Mucosa of descending colon (tissue), 3 donors: ENCODE data around the gene TRIM14. TPM values are rescaled to one million over a fixed set of nuclear protein-coding genes. Genes with fewer than 3 reads are reported as not detected.
A peak's percentile ranks its signal among the peaks of the same experiment; 100 is the strongest.

Source experiments
- ATAC-seq: fragments of 200-7000 bp; cut with Tn5 transposase; one replicate; pipeline ENCODE4 v1.9.1; 2020; ENCODE audit warnings: mild to moderate bottlenecking, moderate library complexity
- DNase-seq, 3 donors: peaks; one replicate each; pipeline ENCODE4 v3.0.0-alpha.2; 2020
- H3K36me3 ChIP-seq: fragments of 200-600 bp; one replicate; pipeline ENCODE4 v1.8.0; 2021; ENCODE audit warnings: low read depth, mild to moderate bottlenecking
- H3K4me1 ChIP-seq: fragments of 200-600 bp; one replicate; pipeline ENCODE4 v1.8.0; 2021; ENCODE audit warnings: low read depth, mild to moderate bottlenecking
- H3K4me3 ChIP-seq: fragments of 200-600 bp; one replicate; pipeline ENCODE4 v1.8.0; 2021; ENCODE audit warnings: mild to moderate bottlenecking
- H3K9me3 ChIP-seq: fragments of 200-600 bp; one replicate; pipeline ENCODE4 v1.8.0; 2021; ENCODE audit warnings: mild to moderate bottlenecking
- CTCF ChIP-seq: fragments of 200-600 bp; IDR thresholded peaks from one replicate; pipeline ENCODE4 v1.8.0; 2022; ENCODE audit warnings: antibody characterized with exemption, mild to moderate bottlenecking
- intact Hi-C, 2 donors: fragments of 100-400 bp; cut with DNase I in 1 of 2; cut with micrococcal nuclease in 1 of 2; formaldehyde crosslinking; loops; one replicate each; pipeline versions ENCODE4 v1.11.0 to v1.11.1; 2022; cut with DNase I, micrococcal nuclease
- total RNA-seq, 3 donors: library from RNA; stranded (reverse); fragmentation: NEBNext Ultra II Directional in 2 of 3; extraction: Animal tissue kit (Norgen Biotek cat#: 25700) in 2 of 3; gene quantifications; one replicate each; pipeline versions ENCODE4 v1.2.1 to v1.2.4, GENCODE V29; 2021 to 2023
- donor health status: DM: no; HTN: no; CAD: no; lungs with moderate emphysema.
- donor health status: DM: no; HTN: no; CAD: no.
- donor health status: DM: no; HTN: yes; CAD: no.

TRIM14 gene
- total RNA-seq, 3 donors from 2014 or later, result 44.9 to 67.2 (median 55.6) TPM

- H3K9me3 ChIP-seq, result no peaks in the 10 kb centered on the region
- DNase-seq (peak; percentile 85 to 92 (median 89)), ATAC-seq (peak; percentile 76)
- H3K4me3 ChIP-seq, result no peak overlapping the region
- intact Hi-C loops, result no loop called here
- no peak for TF ChIP-seq CTCF
- no peaks in the 10 kb centered on the region for H3K36me3 ChIP-seq
- peaks cover 35% of the 10 kb centered on the region for H3K4me1 ChIP-seq
These were observed 27.3 kb upstream of the TRIM14 start for GRCh38 chr9:98146101-98146991.

GRCh38 chr9:98144631-98145030, 25.6 kb upstream of the TRIM14 start:
- Histone ChIP-seq H3K4me3 (no peak overlapping the region), H3K4me1 (peaks cover 35% of the 10 kb centered on the region), H3K36me3 (no peaks in the 10 kb centered on the region), H3K9me3 (no peaks in the 10 kb centered on the region)
- ATAC-seq (no peak), DNase-seq (peak in 1 of 3 donors; percentile 44)
- TF ChIP-seq CTCF, result no peak
- intact Hi-C loops, result no loop called here

- TF ChIP-seq CTCF, result no peak
- peak; percentile 35 for ATAC-seq
- Histone ChIP-seq H3K36me3 (no peaks in the 10 kb centered on the region), H3K4me1 (peaks cover 35% of the 10 kb centered on the region), H3K4me3 (no peak overlapping the region), H3K9me3 (no peaks in the 10 kb centered on the region)
- peak in 2 of 3 donors; percentile 71 to 84 for DNase-seq
- intact Hi-C loops, result no loop called here
These were observed 25.1 kb upstream of the TRIM14 start for GRCh38 chr9:98144076-98144475.

- ATAC-seq (no peak), DNase-seq (peak in 1 of 3 donors; percentile 55)
- intact Hi-C loops, result no loop called here
These were observed 24.0 kb upstream of the TRIM14 start for GRCh38 chr9:98142925-98143481.

More at GRCh38 chr9:98142925-98143481, 24.0 kb upstream of the TRIM14 start:
- no peaks in the 10 kb centered on the region for H3K36me3 ChIP-seq
- no peak overlapping the region for H3K4me3 ChIP-seq
- H3K4me1 ChIP-seq, result peaks cover 35% of the 10 kb centered on the region
- no peak for TF ChIP-seq CTCF
- H3K9me3 ChIP-seq, result no peaks in the 10 kb centered on the region
